K562 treated with DMSO at 1 percent for 24 hours (cell line): ENCODE data around the gene NUP107. TPM values are rescaled to one million over a fixed set of nuclear protein-coding genes. Genes with fewer than 3 reads are reported as not detected.

ENCODE experiments used
- total RNA-seq: library from RNA; unstranded; fragments of 300-600 nt; gene quantifications from 2 replicates; pipeline ENCODE4 v1.2.3, GENCODE V29; 2022; ENCODE audit warnings: low read depth; ENCODE audit not compliant: insufficient read depth

The NUP107 gene
- total RNA-seq = 59.8 and 67.8 TPM in 2 replicates

GRCh38 chr12:68686595-68687521 is at the start of gene NUP107:
NUP107 (plus strand) TSS chr12:68686978; CDS start chr12:68687066, 88 bp downstream.

DNA sequence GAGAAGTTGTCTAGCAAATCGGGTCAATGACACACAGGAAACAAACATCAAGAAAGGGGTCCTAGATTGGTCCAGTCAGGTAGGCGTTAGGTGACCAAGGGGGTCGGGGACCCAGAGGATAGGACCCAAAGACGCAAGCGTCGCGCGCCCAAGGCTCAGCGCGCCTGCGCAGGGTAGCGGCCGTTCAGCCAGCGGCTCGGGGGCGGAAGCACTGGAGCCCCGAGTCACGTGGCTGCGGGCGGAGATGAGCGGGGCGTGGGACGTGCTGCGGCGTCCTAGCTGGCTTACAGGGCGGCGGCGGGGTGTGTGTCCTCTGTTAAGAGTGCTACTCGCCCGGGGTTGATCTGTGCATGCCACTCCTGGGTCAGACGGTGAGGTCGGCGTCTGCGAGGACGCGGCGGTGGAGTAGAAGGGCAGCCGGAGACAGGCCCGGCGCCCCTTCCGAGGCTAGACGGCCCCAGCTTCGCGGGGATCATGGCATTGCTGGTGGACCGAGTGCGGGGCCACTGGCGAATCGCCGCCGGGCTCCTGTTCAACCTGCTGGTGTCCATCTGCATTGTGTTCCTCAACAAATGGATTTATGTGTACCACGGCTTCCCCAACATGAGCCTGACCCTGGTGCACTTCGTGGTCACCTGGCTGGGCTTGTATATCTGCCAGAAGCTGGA is 59.3 kb downstream of the NUP107 start, which contains the start of gene SLC35E3:
TSS of gene SLC35E3 (plus strand) at position 273 of the 668 bp plus-strand sequence. CDS start at position 475, 202 bp downstream.

Other genes starting within 250 kb of the NUP107 start
- gene RAP1B, start 76.1 kb upstream of the NUP107 start, total RNA-seq = 103 and 119 TPM in 2 replicates
- gene SLC35E3, start 59.2 kb downstream of the NUP107 start, total RNA-seq = 1.3 and 1.8 TPM in 2 replicates
- 6.5 and 8.3 TPM in 2 replicates for gene MDM2, start 121.2 kb downstream of the NUP107 start, total RNA-seq
- 0.16 TPM in 1 of 2 replicates, not detected in the other for gene CPM, start 246.2 kb downstream of the NUP107 start, total RNA-seq